ENCODE results near the gene FSD2.

Gene FSD2

DNA sequence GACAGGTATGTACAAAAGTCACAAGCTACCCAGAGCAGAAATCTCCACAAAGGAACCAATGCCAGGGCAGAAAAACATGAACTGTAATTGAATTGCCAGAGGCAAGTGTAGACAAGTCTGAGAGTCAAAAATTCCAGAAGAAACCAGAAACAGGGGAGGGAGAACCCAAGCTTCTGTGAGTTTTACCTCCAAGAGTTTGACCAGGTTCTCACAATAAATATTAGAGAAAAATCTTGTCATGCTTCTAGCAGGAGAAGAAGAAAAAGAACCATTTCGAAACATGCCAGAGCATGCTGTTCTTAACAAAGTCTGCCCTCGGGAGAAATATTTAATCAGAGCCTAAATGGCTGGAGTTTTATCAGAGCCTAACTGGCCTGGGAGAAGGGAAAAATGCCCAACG is 63.7 kb downstream of the FSD2 start:
- H3K4me3 ChIP-seq (ENCODE audit: low read depth, low read length) = no peak overlapping the region
- TF ChIP-seq, protein P1, sequence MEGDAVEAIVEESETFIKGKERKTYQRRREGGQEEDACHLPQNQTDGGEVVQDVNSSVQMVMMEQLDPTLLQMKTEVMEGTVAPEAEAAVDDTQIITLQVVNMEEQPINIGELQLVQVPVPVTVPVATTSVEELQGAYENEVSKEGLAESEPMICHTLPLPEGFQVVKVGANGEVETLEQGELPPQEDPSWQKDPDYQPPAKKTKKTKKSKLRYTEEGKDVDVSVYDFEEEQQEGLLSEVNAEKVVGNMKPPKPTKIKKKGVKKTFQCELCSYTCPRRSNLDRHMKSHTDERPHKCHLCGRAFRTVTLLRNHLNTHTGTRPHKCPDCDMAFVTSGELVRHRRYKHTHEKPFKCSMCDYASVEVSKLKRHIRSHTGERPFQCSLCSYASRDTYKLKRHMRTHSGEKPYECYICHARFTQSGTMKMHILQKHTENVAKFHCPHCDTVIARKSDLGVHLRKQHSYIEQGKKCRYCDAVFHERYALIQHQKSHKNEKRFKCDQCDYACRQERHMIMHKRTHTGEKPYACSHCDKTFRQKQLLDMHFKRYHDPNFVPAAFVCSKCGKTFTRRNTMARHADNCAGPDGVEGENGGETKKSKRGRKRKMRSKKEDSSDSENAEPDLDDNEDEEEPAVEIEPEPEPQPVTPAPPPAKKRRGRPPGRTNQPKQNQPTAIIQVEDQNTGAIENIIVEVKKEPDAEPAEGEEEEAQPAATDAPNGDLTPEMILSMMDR (IDR thresholded peaks at IDR 0.05; ENCODE audit: insufficient read depth, low read depth, low read length, missing control alignments) = no peak
- no peak for DNase-seq (ENCODE audit: low read depth)

DNA sequence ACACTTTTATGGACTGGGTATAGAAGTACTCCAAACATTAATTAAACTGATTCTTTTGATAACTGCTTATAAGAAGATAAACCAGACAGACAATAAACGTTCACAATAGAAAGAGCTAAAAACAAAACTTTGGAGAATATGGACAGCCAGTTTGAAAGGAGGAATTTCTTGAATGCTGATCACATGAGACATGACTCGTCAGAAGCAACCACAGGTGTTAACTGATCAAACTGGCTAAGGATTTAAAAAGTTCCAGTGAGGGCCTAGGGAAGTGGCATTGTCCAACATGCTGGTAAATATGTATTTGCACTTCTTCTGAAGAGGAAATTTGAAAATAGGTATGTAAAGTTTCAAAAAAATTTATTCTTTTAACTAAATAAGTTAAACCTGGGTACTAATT is 66.8 kb downstream of the FSD2 start:
- no peak for DNase-seq (ENCODE audit: low read depth)
- no peak overlapping the region for H3K4me3 ChIP-seq (ENCODE audit: low read depth, low read length)
- TF ChIP-seq, protein P1 (IDR thresholded peaks at IDR 0.05; ENCODE audit: insufficient read depth, low read depth, low read length, missing control alignments) = no peak

DNA sequence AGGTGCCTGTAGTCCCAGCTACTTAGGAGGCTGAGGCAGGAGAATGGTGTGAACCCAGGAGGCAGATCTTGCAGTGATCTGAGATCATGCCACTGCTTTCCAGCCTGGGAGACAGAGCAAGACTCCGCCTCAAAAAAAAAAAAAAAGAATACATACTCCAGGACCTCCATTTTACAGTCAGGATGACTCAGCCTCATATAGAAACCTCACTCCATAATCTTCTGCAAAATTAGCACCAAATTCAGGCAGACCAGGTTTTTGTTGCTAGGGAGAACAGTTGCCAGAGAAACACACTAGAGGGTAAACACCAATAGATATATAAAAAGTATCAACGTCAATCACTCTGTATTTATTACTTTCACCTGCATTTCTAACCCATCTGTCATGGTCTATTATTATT is 67.9 kb downstream of the FSD2 start:
- TF ChIP-seq, protein P1 (IDR thresholded peaks at IDR 0.05; ENCODE audit: insufficient read depth, low read depth, low read length, missing control alignments) = no peak
- no peak for DNase-seq (ENCODE audit: low read depth)
- no peak overlapping the region for H3K4me3 ChIP-seq (ENCODE audit: low read depth, low read length)

DNA sequence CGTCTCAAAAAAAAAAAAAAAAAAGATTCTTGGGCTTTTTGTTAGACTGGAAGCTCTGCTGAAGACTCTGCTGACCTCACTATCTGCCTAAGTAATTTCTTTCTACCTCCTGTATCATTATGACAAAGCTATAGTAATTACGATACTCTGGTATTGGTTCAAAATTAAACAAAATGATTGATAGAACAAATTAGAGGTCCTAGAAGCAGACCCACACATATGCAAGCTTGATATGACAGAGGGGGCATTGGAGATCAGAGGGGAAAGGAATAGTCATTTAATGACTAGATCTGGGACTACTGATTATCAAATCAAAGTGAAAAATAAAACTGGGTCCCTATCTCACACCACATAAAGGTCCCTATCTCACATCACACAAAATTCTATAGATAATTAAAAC is 74.3 kb downstream of the FSD2 start:
- TF ChIP-seq, protein P1 (IDR thresholded peaks at IDR 0.05; ENCODE audit: insufficient read depth, low read depth, low read length, missing control alignments) = no peak
- H3K4me3 ChIP-seq (ENCODE audit: low read depth, low read length) = no peak overlapping the region
- DNase-seq (ENCODE audit: low read depth) = no peak

DNA sequence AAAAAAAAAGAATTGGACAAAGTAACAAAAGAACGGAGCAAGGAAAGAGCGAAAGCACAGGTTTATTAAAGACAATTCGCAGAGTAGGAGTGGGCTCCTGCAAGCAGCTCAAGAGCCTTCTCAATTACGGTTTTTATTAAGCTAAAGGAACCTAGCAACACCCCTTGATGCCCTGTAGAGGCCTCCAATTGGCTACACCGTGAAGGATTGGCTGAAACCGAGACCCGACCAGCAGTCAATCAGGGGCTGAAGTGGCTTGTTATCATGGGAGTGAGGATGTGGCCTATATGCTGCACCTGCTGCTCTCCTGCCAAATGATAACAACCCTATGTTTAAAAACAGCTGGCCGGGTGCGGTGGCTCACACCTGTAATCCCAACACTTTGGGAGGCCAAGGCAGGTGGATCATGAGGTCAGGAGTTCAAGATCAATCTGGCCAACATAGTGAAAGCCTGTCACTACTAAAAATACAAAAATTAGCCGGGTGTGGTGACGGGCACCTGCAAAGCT is 75.8 kb downstream of the FSD2 start:
- H3K4me3 ChIP-seq (ENCODE audit: low read depth, low read length) = no peak overlapping the region
- DNase-seq (ENCODE audit: low read depth) = no peak
- TF ChIP-seq, protein P1 (IDR thresholded peaks at IDR 0.05; ENCODE audit: insufficient read depth, low read depth, low read length, missing control alignments) = no peak

DNA sequence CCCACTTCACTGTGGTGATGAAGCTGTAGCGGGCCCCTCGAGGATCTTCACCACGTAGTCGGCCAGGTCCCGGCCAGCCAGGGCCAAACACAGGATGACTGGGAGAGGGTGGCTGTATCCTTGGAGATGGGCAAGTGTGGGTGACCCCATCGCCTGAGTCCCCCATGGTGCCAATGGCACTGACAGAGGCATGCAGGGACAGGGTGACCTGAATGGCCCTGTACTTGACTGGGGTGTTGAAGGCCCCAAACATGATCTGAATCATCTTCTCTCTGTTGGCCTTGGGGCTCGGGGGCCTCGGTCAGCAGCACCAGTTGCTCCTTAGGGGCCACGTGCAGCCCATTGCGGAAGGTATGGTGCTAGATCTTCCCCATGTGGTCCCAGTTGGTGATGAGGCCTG is 79.1 kb downstream of the FSD2 start:
- TF ChIP-seq, protein P1 (IDR thresholded peaks at IDR 0.05; ENCODE audit: insufficient read depth, low read depth, low read length, missing control alignments) = no peak
- DNase-seq (ENCODE audit: low read depth) = no peak
- H3K4me3 ChIP-seq (ENCODE audit: low read depth, low read length) = no peak overlapping the region

DNA sequence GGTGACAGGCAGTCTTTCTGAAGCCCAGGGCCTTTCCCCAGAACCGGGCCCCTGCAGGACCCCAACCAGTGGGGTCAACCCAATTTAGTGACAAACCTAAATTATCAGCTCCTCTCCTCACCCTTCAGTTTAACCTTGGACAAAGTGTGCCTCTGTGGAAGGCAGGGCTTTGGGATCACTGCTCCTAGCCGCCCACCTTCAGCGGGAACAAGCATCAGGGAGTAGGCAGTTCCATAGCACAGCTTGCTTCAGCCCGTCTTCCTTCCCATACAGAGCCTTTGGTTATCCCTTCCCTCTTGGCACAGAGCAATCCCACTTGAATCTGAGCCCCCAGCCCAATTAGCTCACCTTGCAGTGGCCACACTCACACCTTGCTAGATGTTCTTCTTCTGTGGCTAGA is 90.9 kb downstream of the FSD2 start:
- no peak overlapping the region for H3K4me3 ChIP-seq (ENCODE audit: low read depth, low read length)
- DNase-seq (ENCODE audit: low read depth) = no peak
- TF ChIP-seq, protein P1 (IDR thresholded peaks at IDR 0.05; ENCODE audit: insufficient read depth, low read depth, low read length, missing control alignments) = no peak

Measured in GM12865 (cell line).